ENCODE results near the gene TCF7L1. TPM values are rescaled to one million over a fixed set of nuclear protein-coding genes. Genes with fewer than 3 reads are reported as not detected.
"Not testable (repeated sequence)": the region's sequence is repeated elsewhere in the genome, so short reads cannot be mapped to it uniquely, and the experiment has no call there.

TCF7L1 gene
- total RNA-seq, 2 experiments from 2014 or later, result not detected

GRCh38 chr2:85330839-85331636 lies 197.8 kb downstream of the TCF7L1 start:
- DNase-seq (ENCODE audit: low spot score), result no peak
- TF ChIP-seq EZH2phosphoT487 (IDR thresholded peaks at IDR 0.05; ENCODE audit: borderline replicate concordance, low read depth, low read length), result no peak
- TF ChIP-seq CTCF (conservative IDR thresholded peaks at IDR 0.05; ENCODE audit: low read length), result no peak
- H3K79me2 ChIP-seq (ENCODE audit: insufficient read depth, low read depth, low read length), result peaks cover 24% of the 10 kb centered on the region
- peaks cover 13% of the 10 kb centered on the region for H3K36me3 ChIP-seq (ENCODE audit: insufficient read depth, low read length)
- ChIA-PET POLR2A (no interaction called here), CTCF (ENCODE audit: unreplicated experiment) (no interaction called here)
- no peak overlapping the region for H3K4me2 ChIP-seq (ENCODE audit: low read length)
- H3K27ac ChIP-seq (ENCODE audit: low read depth, low read length, poor library complexity, severe bottlenecking), result no peak overlapping the region
- peaks cover 8% of the 10 kb centered on the region for H3K4me1 ChIP-seq (ENCODE audit: insufficient read depth, low read length, poor library complexity, severe bottlenecking)
- H2AFZ ChIP-seq (ENCODE audit: low read length), result 0 out of 2 replicates have a peak overlapping the region, but pooled peaks have one; percentile 3
- no peak overlapping the region for H3K4me3 ChIP-seq (ENCODE audit: low read depth, low read length, poor library complexity, severe bottlenecking)
- BruUV-seq (replicated peaks), result no TSS peak
- no peaks in the 10 kb centered on the region for H3K9me2 ChIP-seq (ENCODE audit: insufficient read depth, low read length)
- H4K20me1 ChIP-seq (ENCODE audit: insufficient read depth, low read length), result peaks cover 5% of the 10 kb centered on the region
- H3K9me3 ChIP-seq (ENCODE audit: low read length), result no peaks in the 10 kb centered on the region
- intact Hi-C loops (cut with micrococcal nuclease; ENCODE audit: unreplicated experiment), result no loop called here

GRCh38 chr2:85333877-85334276 lies 200.7 kb downstream of the TCF7L1 start:
- CTCF ChIA-PET (ENCODE audit: unreplicated experiment); intact Hi-C loops (cut with micrococcal nuclease; ENCODE audit: unreplicated experiment); H3K79me2 ChIP-seq (ENCODE audit: insufficient read depth, low read depth, low read length); H3K36me3 ChIP-seq (ENCODE audit: insufficient read depth, low read length); H3K4me2 ChIP-seq (ENCODE audit: low read length); H3K4me1 ChIP-seq (ENCODE audit: insufficient read depth, low read length, poor library complexity, severe bottlenecking); POLR2A ChIA-PET; BruUV-seq (replicated peaks); H2AFZ ChIP-seq (ENCODE audit: low read length); H3K9me2 ChIP-seq (ENCODE audit: insufficient read depth, low read length); H3K27ac ChIP-seq (ENCODE audit: low read depth, low read length, poor library complexity, severe bottlenecking); H3K4me3 ChIP-seq (ENCODE audit: low read depth, low read length, poor library complexity, severe bottlenecking); H3K9me3 ChIP-seq (ENCODE audit: low read length); DNase-seq (ENCODE audit: low spot score); H4K20me1 ChIP-seq (ENCODE audit: insufficient read depth, low read length): not testable (repeated sequence)

- H3K4me3 ChIP-seq (ENCODE audit: low read depth, low read length, poor library complexity, severe bottlenecking), result no peak overlapping the region
- BruUV-seq (replicated peaks), result no TSS peak
- DNase-seq (ENCODE audit: low spot score), result no peak
- no peaks in the 10 kb centered on the region for H3K36me3 ChIP-seq (ENCODE audit: insufficient read depth, low read length)
- H3K4me2 ChIP-seq (ENCODE audit: low read length), result no peak overlapping the region
- no peaks in the 10 kb centered on the region for H3K79me2 ChIP-seq (ENCODE audit: insufficient read depth, low read depth, low read length)
- no peaks in the 10 kb centered on the region for H3K9me3 ChIP-seq (ENCODE audit: low read length)
- H2AFZ ChIP-seq (ENCODE audit: low read length), result no peak overlapping the region
- ChIA-PET POLR2A (no interaction called here), CTCF (ENCODE audit: unreplicated experiment) (no interaction called here)
- no peaks in the 10 kb centered on the region for H3K9me2 ChIP-seq (ENCODE audit: insufficient read depth, low read length)
- intact Hi-C loops (cut with micrococcal nuclease; ENCODE audit: unreplicated experiment), result no loop called here
- no peaks in the 10 kb centered on the region for H4K20me1 ChIP-seq (ENCODE audit: insufficient read depth, low read length)
- H3K27ac ChIP-seq (ENCODE audit: low read depth, low read length, poor library complexity, severe bottlenecking), result no peak overlapping the region
- TF ChIP-seq CTCF (conservative IDR thresholded peaks at IDR 0.05; ENCODE audit: low read length) (no peak), EZH2phosphoT487 (IDR thresholded peaks at IDR 0.05; ENCODE audit: borderline replicate concordance, low read depth, low read length) (no peak)
- H3K4me1 ChIP-seq (ENCODE audit: insufficient read depth, low read length, poor library complexity, severe bottlenecking), result no peaks in the 10 kb centered on the region
Measured at GRCh38 chr2:85334928-85335327, 201.7 kb downstream of the TCF7L1 start.

Measured in OCI-LY7 (cell line).